H9 (cell line): Measurements from ENCODE around the gene BMP5. TPM values are rescaled to one million over a fixed set of nuclear protein-coding genes. Genes with fewer than 3 reads are reported as not detected.

Experiments
- DNase-seq: peaks from one replicate; pipeline ENCODE4 v3.0.0-alpha.2; 2017
- H2AFZ ChIP-seq: one replicate; pipeline ENCODE4 v1.6.1; 2013; ENCODE audit warnings: mild to moderate bottlenecking, low read length, control low read depth, moderate library complexity
- H2AK5ac ChIP-seq: 2 replicates; pipeline ENCODE4 v1.6.1; 2013; ENCODE audit warnings: low read length, control low read depth, mixed read lengths; ENCODE audit not compliant: insufficient read length
- H2BK120ac ChIP-seq: one replicate; pipeline ENCODE4 v1.6.1; 2013; ENCODE audit warnings: low read depth, mild to moderate bottlenecking, low read length, control low read depth, inconsistent platforms; ENCODE audit not compliant: poor library complexity, severe bottlenecking
- H2BK12ac ChIP-seq: 2 replicates; pipeline ENCODE4 v1.6.1; 2013; ENCODE audit warnings: low read length, control low read depth, mixed read lengths, low read depth; ENCODE audit not compliant: insufficient read length
- H2BK15ac ChIP-seq: 2 replicates; pipeline ENCODE4 v1.6.1; 2013; ENCODE audit warnings: low read depth, low read length, control low read depth
- H2BK20ac ChIP-seq: one replicate; pipeline ENCODE4 v1.6.1; 2013; ENCODE audit warnings: low read depth, mild to moderate bottlenecking, low read length, control low read depth, inconsistent platforms; ENCODE audit not compliant: poor library complexity, severe bottlenecking
- H2BK5ac ChIP-seq: 2 replicates; pipeline ENCODE4 v1.6.1; 2013; ENCODE audit warnings: low read length, control low read depth, mixed read lengths; ENCODE audit not compliant: insufficient read length
- H3K14ac ChIP-seq: 2 replicates; pipeline ENCODE4 v1.6.1; 2013; ENCODE audit warnings: low read length, control low read depth; ENCODE audit not compliant: insufficient read depth
- H3K18ac ChIP-seq: 2 replicates; pipeline ENCODE4 v1.6.1; 2013; ENCODE audit warnings: low read depth, mild to moderate bottlenecking, mixed read lengths, low read length, control low read depth; ENCODE audit not compliant: insufficient read length
- H3K23ac ChIP-seq: 2 replicates; pipeline ENCODE4 v1.6.1; 2013; ENCODE audit warnings: low read length, control low read depth, mixed read lengths, low read depth; ENCODE audit not compliant: insufficient read length
- H3K23me2 ChIP-seq: 2 replicates; pipeline ENCODE4 v1.6.1; 2013; ENCODE audit warnings: low read depth, mild to moderate bottlenecking, mixed read lengths, low read length, control low read depth; ENCODE audit not compliant: insufficient read length, poor library complexity, severe bottlenecking
- H3K27ac ChIP-seq: 2 replicates; pipeline ENCODE4 v1.5.1; 2013; ENCODE audit warnings: low read length, control low read depth, mixed read lengths, low read depth; ENCODE audit not compliant: insufficient read length
- H3K27me3 ChIP-seq: 2 replicates; pipeline ENCODE4 v1.6.1; 2013; ENCODE audit warnings: low read length, control low read depth, inconsistent platforms; ENCODE audit not compliant: insufficient read depth
- H3K4ac ChIP-seq: 2 replicates; pipeline ENCODE4 v1.6.1; 2013; ENCODE audit warnings: low read depth, mild to moderate bottlenecking, control low read depth, inconsistent platforms, low read length, moderate library complexity
- H3K4me1 ChIP-seq: 2 replicates; pipeline ENCODE4 v1.6.1; 2013; ENCODE audit warnings: low read length, control low read depth, inconsistent platforms; ENCODE audit not compliant: insufficient read depth
- H3K4me2 ChIP-seq: 2 replicates; pipeline ENCODE4 v1.6.1; 2013; ENCODE audit warnings: low read length, control low read depth, mixed read lengths; ENCODE audit not compliant: insufficient read length, insufficient read depth
- H3K56ac ChIP-seq: 2 replicates; pipeline ENCODE4 v1.6.1; 2013; ENCODE audit warnings: low read depth, mild to moderate bottlenecking, mixed read lengths, low read length, control low read depth; ENCODE audit not compliant: insufficient read length
- H3K79me1 ChIP-seq: 2 replicates; pipeline ENCODE4 v1.6.1; 2013; ENCODE audit warnings: low read depth, mild to moderate bottlenecking, moderate library complexity, low read length, control low read depth, inconsistent platforms; ENCODE audit not compliant: insufficient read depth, poor library complexity, severe bottlenecking
- H3K79me2 ChIP-seq: 2 replicates; pipeline ENCODE4 v1.6.1; 2013; ENCODE audit warnings: low read length, control low read depth, inconsistent platforms; ENCODE audit not compliant: insufficient read depth
- H3K9ac ChIP-seq: 2 replicates; pipeline ENCODE4 v1.6.1; 2013; ENCODE audit warnings: low read length, control low read depth, mixed read lengths; ENCODE audit not compliant: insufficient read length; ENCODE audit errors: extremely low read depth
- H3K9me3 ChIP-seq: one replicate; pipeline ENCODE4 v1.6.1; 2013; ENCODE audit warnings: low read depth, low read length, inconsistent platforms; ENCODE audit not compliant: control insufficient read depth
- H3T11ph ChIP-seq: one replicate; pipeline ENCODE4 v1.6.1; 2013; ENCODE audit warnings: mild to moderate bottlenecking, low read length, control low read depth, inconsistent platforms
- H4K20me1 ChIP-seq: one replicate; pipeline ENCODE4 v1.6.1; 2013; ENCODE audit not compliant: control insufficient read depth, insufficient read length, insufficient read depth
- H4K5ac ChIP-seq: 2 replicates; pipeline ENCODE4 v1.6.1; 2013; ENCODE audit warnings: low read depth, mild to moderate bottlenecking, mixed read lengths, low read length, control low read depth; ENCODE audit not compliant: insufficient read length
- H4K8ac ChIP-seq: replicated peaks from 2 replicates; pipeline ENCODE4 v1.6.1; 2013; ENCODE audit warnings: low read length, control low read depth, mixed read lengths, low read depth; ENCODE audit not compliant: insufficient read length
- H4K91ac ChIP-seq: 2 replicates; pipeline ENCODE4 v1.6.1; 2013; ENCODE audit warnings: low read depth, mild to moderate bottlenecking, moderate library complexity, mixed read lengths, low read length, control low read depth; ENCODE audit not compliant: insufficient read length
- H3K27ac Mint-ChIP-seq, 3 experiments: 2 replicates in 2 of 3; 3 replicates in 1 of 3; pipeline ENCODE4 v1.8.0; 2020 to 2021; ENCODE audit warnings: mixed read lengths in 3 of 3, mild to moderate bottlenecking in 1 of 3, moderate library complexity in 1 of 3
- H3K27me3 Mint-ChIP-seq: 2 replicates; pipeline ENCODE4 v1.8.0; 2021; ENCODE audit warnings: low read depth, mild to moderate bottlenecking, moderate library complexity, mixed read lengths
- H3K36me3 Mint-ChIP-seq, 3 experiments: 2 replicates in 2 of 3; 3 replicates in 1 of 3; pipeline ENCODE4 v1.8.0; 2020 to 2021; ENCODE audit warnings: low read depth in 3 of 3, mixed read lengths in 3 of 3; ENCODE audit not compliant: insufficient read depth in 1 of 3
- H3K4me1 Mint-ChIP-seq, 2 experiments: 2 replicates each; pipeline ENCODE4 v1.8.0; 2020; ENCODE audit warnings: mixed read lengths in 2 of 2
- H3K4me3 Mint-ChIP-seq, 2 experiments: 2 replicates in 1 of 2; 3 replicates in 1 of 2; pipeline ENCODE4 v1.8.0; 2020 to 2021; ENCODE audit warnings: mild to moderate bottlenecking in 2 of 2, mixed read lengths in 2 of 2, moderate library complexity in 1 of 2
- H3K9me3 Mint-ChIP-seq, 2 experiments: 2 replicates in 1 of 2; 3 replicates in 1 of 2; pipeline ENCODE4 v1.8.0; 2020; ENCODE audit warnings: mild to moderate bottlenecking in 2 of 2, mixed read lengths in 2 of 2, moderate library complexity in 1 of 2
- WGBS: extraction: QIAGEN DNeasy Blood & Tissue Kit; methylation state at CpG from one replicate; pipeline ENCODE4 v1.1.7; 2013; ENCODE audit warnings: missing lambda C conversion rate, low lambda C conversion rate, mixed read lengths; ENCODE audit not compliant: insufficient read length; ENCODE audit errors: extremely low coverage; 5-methylcytosine and 5-hydroxymethylcytosine counted together
- total RNA-seq: library from RNA; stranded (reverse); gene quantifications from 2 replicates; pipeline ENCODE4 v1.2.1, GENCODE V29; 2021
- TF ChIP-seq, protein P1 (sequence below): fragments of 200-600 bp; sonication (generic); conservative IDR thresholded peaks from 3 replicates; pipeline ENCODE4 v1.8.0; 2021; ENCODE audit warnings: antibody characterized with exemption, mild to moderate bottlenecking

The BMP5 gene
- total RNA-seq, 1 experiment from 2014 or later, result not detected

DNA sequence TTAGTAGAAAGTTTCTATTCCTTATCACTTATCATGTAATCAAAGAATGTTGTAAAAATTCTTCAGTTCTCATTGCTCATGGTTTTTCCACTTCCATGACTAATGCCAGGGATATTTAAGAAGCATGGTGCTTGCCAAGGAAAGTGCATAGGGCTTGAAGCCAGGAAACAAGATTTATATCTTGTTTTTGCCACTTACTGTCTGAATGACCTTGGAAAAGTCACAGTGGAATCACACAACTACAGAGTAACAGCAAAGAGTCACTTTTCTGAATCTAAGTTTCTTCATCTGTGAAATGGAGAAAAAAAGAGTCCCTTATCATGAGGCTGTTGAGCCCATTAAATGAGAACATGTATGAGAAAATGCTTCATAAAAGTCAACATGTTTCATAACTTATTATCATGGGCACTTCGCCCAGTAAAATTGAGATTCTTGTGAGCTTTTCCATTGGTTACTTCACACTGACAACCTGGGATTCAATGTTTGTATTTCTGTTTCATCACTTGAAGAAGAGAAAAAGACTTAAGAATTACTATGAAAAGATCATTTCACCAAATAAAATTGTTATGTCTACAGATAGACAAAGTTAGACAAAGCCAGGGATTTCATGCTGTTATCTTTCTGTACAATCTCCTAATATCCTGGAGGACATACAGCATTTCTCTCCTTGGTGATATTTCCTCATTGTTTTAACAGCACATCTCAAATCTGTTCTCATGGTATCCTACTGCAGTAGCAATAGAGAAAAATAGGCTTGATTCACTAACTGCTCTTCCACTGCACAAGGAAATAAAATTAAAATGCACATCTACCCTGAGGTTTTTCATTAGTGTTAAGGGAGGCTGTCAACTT lies 7.6 kb upstream of the BMP5 start:
- Histone ChIP-seq H3K23me2 (no peaks in the 10 kb centered on the region), H3K79me2 (no peaks in the 10 kb centered on the region), H3K23ac (no peak overlapping the region), H3K18ac (no peak overlapping the region), H2BK20ac (no peak overlapping the region), H2BK5ac (no peak overlapping the region), H3T11ph (no peak overlapping the region), H2AK5ac (no peak overlapping the region), H3K9ac (no peak overlapping the region), H4K5ac (no peak overlapping the region), H3K4me1 (no peaks in the 10 kb centered on the region), H3K79me1 (no peaks in the 10 kb centered on the region), H3K9me3 (no peaks in the 10 kb centered on the region), H4K20me1 (no peaks in the 10 kb centered on the region), H2BK15ac (no peak overlapping the region), H4K91ac (no peak overlapping the region), H2BK12ac (no peak overlapping the region), H2BK120ac (no peak overlapping the region), H3K4ac (no peak overlapping the region), H3K27ac (no peak overlapping the region), H3K27me3 (no peaks in the 10 kb centered on the region), H4K8ac (no peak overlapping the region), H3K56ac (no peak overlapping the region), H3K4me2 (no peak overlapping the region), H2AFZ (no peak overlapping the region), H3K14ac (no peak overlapping the region)
- TF ChIP-seq, protein P1, sequence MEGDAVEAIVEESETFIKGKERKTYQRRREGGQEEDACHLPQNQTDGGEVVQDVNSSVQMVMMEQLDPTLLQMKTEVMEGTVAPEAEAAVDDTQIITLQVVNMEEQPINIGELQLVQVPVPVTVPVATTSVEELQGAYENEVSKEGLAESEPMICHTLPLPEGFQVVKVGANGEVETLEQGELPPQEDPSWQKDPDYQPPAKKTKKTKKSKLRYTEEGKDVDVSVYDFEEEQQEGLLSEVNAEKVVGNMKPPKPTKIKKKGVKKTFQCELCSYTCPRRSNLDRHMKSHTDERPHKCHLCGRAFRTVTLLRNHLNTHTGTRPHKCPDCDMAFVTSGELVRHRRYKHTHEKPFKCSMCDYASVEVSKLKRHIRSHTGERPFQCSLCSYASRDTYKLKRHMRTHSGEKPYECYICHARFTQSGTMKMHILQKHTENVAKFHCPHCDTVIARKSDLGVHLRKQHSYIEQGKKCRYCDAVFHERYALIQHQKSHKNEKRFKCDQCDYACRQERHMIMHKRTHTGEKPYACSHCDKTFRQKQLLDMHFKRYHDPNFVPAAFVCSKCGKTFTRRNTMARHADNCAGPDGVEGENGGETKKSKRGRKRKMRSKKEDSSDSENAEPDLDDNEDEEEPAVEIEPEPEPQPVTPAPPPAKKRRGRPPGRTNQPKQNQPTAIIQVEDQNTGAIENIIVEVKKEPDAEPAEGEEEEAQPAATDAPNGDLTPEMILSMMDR, result no peak
- no CpG with 5 or more reads among the region's 1 CpG for WGBS
- DNase-seq, result no peak
- Mint-ChIP-seq H3K4me3 (no peak overlapping the region), H3K27ac (no peak overlapping the region), H3K9me3 (no peaks in the 10 kb centered on the region), H3K4me1 (0 out of 4 replicates have a peak, but pooled peaks cover 0 to 2% of the 10 kb centered on the region in 2 experiments), H3K27me3 (no peaks in the 10 kb centered on the region), H3K36me3 (no peaks in the 10 kb centered on the region)
